Astrocyte of the spinal cord (primary cell): ENCODE measurements around the gene SLC35F3.
"Not testable (repeated sequence)": the region's sequence is repeated elsewhere in the genome, so short reads cannot be mapped to it uniquely, and the experiment has no call there.

Experiments used
- DNase-seq: peaks from one replicate; pipeline ENCODE4 v3.0.0; 2011; ENCODE audit warnings: low read depth, low spot score
- H3K4me3 ChIP-seq: 2 replicates; pipeline ENCODE4 v1.5.1; 2011; ENCODE audit warnings: low read depth, mild to moderate bottlenecking, low read length, moderate library complexity
- in situ Hi-C: cut with HindIII; loops from 2 replicates; pipeline ENCODE4 v1.10.0; 2017; ENCODE audit warnings: low sequenced_read_pairs
- TF ChIP-seq, protein P1 (sequence below): IDR thresholded peaks from 2 replicates; pipeline ENCODE4 v1.5.1; 2012; ENCODE audit warnings: low read depth, mild to moderate bottlenecking, low read length, inconsistent platforms

Gene SLC35F3

DNA sequence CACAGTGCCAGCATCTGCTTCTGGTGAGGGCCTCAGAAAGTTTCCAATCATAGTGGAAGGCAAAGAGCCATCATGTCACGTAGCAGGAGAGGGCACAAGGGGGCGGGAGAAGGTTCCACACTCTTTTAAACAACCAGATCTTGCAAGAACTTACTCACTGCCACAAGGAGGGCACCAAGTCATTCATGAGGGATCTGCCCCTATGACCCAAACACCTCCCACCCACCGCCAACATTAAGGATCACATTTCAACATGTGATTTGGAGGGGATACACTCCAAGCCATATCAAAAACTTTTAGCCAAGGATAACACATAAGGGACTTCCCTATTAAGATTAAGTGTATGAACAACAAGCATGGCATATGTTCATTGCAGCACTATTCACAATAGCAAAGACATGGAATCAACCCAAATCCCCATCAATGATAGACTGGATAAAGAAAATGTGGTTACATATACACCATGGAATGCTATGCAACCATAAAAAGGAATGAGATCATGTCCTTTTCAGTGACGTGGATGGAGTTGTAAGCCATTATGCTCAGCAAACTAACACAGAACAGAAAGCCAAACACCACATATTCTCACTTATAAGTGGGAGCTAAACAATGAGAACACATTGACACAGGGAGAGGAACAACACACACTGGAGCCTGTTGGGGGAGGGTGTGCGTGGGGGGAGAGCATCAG lies 19.9 kb upstream of the SLC35F3 start:
- no peak overlapping the region for H3K4me3 ChIP-seq
- in situ Hi-C loops: no loop called here
- peak; percentile 64 for DNase-seq
- TF ChIP-seq, protein P1, sequence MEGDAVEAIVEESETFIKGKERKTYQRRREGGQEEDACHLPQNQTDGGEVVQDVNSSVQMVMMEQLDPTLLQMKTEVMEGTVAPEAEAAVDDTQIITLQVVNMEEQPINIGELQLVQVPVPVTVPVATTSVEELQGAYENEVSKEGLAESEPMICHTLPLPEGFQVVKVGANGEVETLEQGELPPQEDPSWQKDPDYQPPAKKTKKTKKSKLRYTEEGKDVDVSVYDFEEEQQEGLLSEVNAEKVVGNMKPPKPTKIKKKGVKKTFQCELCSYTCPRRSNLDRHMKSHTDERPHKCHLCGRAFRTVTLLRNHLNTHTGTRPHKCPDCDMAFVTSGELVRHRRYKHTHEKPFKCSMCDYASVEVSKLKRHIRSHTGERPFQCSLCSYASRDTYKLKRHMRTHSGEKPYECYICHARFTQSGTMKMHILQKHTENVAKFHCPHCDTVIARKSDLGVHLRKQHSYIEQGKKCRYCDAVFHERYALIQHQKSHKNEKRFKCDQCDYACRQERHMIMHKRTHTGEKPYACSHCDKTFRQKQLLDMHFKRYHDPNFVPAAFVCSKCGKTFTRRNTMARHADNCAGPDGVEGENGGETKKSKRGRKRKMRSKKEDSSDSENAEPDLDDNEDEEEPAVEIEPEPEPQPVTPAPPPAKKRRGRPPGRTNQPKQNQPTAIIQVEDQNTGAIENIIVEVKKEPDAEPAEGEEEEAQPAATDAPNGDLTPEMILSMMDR: no peak

DNA sequence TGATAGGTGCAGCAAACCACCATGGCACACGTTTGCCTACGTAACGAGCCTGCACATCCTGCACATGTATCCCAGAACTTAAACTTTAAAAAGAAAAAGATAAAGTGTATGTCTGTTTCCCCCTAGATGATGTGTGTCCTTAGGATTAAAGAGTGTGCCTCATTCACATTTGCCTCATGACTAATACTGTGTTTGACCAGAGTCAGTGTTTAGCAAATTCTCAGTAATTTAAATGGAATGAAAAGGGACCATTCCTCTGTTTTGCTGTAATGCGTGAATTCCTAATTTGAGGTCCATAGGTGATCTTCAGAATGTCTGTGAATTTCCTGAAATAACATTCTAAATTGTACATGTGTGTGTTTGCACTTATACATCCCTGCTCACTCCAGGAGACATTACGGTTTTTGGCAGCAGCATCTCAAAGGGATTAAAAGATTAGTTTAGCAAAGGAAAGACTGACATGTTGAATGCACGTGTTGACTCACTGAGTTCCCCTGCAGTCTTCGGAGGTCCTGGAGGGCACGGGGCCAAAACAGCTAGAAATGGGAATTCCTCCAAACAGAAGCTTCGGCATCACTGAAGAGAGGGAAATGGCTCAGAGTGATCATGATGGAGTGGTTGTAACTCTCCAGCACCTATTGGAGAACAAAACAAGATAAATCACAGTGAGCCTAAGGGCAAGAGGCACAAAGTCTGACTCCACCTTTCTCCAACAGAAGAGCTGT lies 19.1 kb upstream of the SLC35F3 start:
- H3K4me3 ChIP-seq: no peak overlapping the region
- in situ Hi-C loops: no loop called here
- DNase-seq: peak; percentile 56
- TF ChIP-seq, protein P1: no peak

DNA sequence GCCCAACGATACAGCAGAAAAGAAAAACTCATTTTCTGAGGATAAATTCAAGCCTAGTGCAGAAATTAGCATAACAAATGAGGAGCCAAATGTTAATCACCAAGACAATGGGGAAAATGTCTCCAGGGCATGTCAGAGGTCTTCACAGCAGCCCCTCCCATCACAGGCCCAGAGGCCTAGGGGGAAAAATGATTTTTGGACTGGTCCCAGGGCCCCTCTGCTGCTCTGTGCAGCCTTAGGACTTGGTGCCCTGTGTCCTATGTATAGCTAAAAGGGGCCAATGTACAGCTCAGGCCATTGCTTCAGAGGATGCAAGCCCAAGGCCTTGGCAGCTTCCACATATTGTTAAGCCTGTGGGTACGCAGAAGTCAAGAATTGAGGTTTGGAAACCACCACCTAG lies 13.3 kb upstream of the SLC35F3 start:
- in situ Hi-C loops, DNase-seq, H3K4me3 ChIP-seq: not testable (repeated sequence)

DNA sequence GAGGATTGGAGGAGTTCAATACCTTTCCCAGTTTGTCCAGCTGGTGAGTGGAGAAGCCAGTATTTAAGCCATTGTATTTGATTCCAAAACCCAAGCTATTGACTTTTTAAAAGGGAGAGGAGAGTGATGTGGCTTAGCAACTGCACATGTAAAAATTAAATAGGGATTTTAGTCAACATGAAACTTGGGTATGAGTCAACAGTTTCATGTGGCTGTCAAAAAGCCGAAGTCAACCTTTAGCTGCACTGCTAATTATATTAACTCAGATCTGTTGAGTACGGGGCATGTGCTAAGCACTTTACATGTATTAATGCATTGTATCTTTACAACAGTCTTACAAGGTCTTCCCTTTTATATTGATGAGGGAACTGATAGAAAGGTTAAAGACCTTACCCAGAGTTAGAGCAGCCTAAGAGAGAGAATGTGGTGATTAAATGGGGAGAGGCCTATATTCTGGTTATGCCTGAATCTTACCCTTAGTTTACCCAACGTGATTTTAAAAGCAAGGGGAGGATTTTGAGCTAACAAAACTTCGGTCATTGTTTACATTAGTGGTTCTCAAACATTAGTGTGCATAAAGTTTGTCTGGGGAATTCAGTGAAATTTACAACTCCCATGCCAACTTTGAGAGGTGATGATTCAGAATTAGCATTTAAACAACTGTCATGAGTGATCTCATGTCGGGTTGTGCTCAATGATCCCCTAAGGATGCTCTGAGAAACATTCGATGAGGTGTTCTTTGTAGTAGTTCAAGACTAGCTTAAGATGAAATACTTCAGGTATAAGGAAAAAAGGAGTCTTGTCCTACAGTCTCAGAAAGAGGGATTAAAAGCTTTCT lies 6.9 kb upstream of the SLC35F3 start:
- TF ChIP-seq, protein P1: no peak
- in situ Hi-C loops: no loop called here
- DNase-seq: no peak
- no peak overlapping the region for H3K4me3 ChIP-seq

DNA sequence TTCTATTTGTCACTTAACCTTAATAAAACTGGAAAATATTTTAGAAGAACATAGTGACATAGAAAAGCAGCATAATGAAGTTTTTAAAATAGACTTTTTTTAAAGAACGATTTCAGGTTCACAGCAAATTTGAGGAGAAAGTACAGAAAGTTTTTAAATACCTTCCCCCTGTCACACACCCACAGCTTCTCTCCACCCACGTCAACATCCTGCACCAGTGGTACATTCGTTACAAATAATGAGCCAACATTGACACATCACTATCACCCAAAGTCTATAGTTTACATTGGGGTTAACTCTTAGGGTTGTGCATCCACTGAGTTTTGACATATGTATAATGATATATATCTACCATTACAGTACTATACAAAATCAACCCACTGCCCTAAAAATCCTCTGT lies 3.0 kb upstream of the SLC35F3 start:
- no peak for DNase-seq
- in situ Hi-C loops: no loop called here
- TF ChIP-seq, protein P1: no peak
- H3K4me3 ChIP-seq: no peak overlapping the region

DNA sequence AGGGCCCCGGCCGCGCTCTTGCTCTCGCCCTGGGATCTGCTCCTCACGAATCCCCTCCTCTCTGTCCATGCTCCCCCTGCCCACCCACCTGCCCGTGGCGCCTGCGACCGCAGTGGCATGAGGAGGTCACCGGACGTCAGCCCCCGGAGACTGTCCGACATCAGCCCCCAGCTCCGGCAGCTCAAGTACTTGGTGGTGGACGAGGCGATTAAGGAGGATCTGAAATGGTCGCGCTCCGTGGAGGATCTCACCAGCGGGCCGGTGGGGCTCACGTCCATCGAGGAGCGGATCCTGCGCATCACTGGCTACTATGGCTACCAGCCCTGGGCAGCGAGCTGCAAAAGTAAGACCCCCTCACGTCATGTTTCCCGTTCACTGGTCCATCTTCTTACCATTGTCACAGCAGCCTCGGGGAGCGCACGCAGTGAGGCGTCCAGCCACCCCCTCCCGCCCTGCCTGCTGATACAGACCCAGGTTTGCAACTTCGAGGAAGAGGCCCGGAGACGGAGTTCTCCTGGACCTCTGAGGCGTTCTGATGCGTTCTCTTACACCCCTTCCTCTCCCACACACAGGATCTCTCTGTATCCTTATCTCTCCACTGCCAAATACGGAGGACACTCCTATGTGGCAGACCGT lies 1.1 kb downstream of the SLC35F3 start:
- TF ChIP-seq, protein P1: no peak
- in situ Hi-C loops: no loop called here
- H3K4me3 ChIP-seq: peak overlapping the region; percentile 42
- no peak for DNase-seq
